ENCODE measurements around the gene ZNF831.

DNA sequence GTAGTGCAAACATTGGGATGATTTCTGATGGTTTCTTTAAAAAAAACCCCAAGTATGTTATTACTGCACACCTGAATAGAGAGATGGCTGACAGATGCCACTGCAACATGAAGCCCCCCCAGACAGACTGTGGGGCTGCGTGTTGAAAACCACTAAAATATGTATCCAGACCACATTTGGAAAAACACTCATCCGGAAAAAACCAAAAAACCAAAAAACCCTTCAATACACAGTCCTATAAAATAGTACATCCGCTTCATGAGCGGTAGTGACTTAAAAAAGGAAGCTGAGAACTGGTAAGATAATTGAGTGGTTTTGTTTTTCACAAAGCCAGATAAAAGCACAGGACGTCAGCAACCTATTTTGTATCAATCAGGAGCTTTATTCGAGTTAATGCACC lies 89.7 kb downstream of the ZNF831 start:
- no peak for TF ChIP-seq CTCF (conservative IDR thresholded peaks at IDR 0.05 in 1 of 2, IDR thresholded peaks at IDR 0.05 in 1 of 2; ENCODE audit: extremely low read depth in 1 of 2, insufficient read depth in 1 of 2, low read depth in 1 of 2, low read length in 2 of 2)
- no peak for TF ChIP-seq EZH2 (IDR thresholded peaks at IDR 0.05; ENCODE audit: borderline replicate concordance, low read length)

Measured in mammary epithelial cell (primary cell).